ENCODE data around the gene PRR16.
"Not testable (repeated sequence)": the region's sequence is repeated elsewhere in the genome, so short reads cannot be mapped to it uniquely, and the experiment has no call there.

DNA sequence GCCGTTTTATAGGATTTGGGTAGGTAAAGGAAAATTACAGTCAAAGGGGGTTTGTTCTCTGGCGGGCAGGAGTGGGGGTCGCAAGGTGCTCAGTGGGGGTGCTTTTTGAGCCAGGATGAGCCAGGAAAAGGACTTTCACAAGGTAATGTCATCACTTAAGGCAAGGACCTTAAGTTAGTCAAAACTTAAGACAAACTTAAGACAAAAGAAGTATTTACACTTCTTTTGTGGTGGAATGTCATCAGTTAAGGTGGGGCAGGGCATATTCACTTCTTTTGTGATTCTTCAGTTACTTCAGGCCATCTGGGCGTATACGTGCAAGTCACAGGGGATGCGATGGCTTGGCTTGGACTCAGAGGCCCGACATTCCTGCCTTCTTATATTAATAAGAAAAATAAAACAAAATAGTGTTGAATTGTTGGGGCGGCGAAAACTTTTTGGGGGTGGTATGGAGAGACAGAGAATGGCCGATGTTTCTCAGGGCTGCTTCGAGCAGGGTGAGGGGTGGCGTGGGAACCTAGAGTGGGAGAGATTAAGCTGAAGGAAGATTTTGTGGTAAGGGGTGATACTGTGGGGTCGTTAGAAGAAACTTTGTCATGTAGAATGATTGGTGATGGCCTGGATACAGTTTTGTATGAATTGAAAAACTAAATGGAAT is 233.7 kb downstream of the PRR16 start:
- TF ChIP-seq LEF1 (IDR thresholded peaks at IDR 0.05; ENCODE audit: borderline replicate concordance); CTBP1 (IDR thresholded peaks at IDR 0.05; ENCODE audit: borderline replicate concordance); FOXA1 (IDR thresholded peaks at IDR 0.05); NFRKB (IDR thresholded peaks at IDR 0.05); SUZ12 (IDR thresholded peaks at IDR 0.05); BHLHE40 (IDR thresholded peaks at IDR 0.05; ENCODE audit: borderline replicate concordance); SP1 (IDR thresholded peaks at IDR 0.05); L3MBTL2 (conservative IDR thresholded peaks at IDR 0.05); ZNF384 (IDR thresholded peaks at IDR 0.05); TARDBP (IDR thresholded peaks at IDR 0.05); ELF4 (IDR thresholded peaks at IDR 0.05); FOXM1 (IDR thresholded peaks at IDR 0.05; ENCODE audit: borderline replicate concordance); FOXK2 (IDR thresholded peaks at IDR 0.05): not testable (repeated sequence)
- TF ChIP-seq, protein P1, sequence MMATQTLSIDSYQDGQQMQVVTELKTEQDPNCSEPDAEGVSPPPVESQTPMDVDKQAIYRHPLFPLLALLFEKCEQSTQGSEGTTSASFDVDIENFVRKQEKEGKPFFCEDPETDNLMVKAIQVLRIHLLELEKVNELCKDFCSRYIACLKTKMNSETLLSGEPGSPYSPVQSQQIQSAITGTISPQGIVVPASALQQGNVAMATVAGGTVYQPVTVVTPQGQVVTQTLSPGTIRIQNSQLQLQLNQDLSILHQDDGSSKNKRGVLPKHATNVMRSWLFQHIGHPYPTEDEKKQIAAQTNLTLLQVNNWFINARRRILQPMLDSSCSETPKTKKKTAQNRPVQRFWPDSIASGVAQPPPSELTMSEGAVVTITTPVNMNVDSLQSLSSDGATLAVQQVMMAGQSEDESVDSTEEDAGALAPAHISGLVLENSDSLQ (IDR thresholded peaks at IDR 0.05) = not testable (repeated sequence)

All from HEK293T (cell line).